SK-N-SH treated with all-trans-retinoic acid at 6 μM for 48 hours (cell line): Measurements from ENCODE around the gene SEC61A2.

Experiments used
- ATAC-seq: fragments of 200-7000 bp; cut with Tn5 transposase; 3 replicates; pipeline ENCODE4 v1.9.1; 2020; ENCODE audit warnings: mild to moderate bottlenecking, moderate library complexity
- ARNTL ChIP-seq: fragments of 450-650 bp; formaldehyde crosslinking; IDR thresholded peaks from 2 replicates; pipeline ENCODE4 v1.5.0; 2020; ENCODE audit warnings: low read depth, mild to moderate bottlenecking, moderate library complexity, borderline replicate concordance
- BACH2 ChIP-seq: fragments of 250-450 bp; sonication (Bioruptor Pico); IDR thresholded peaks from 2 replicates; pipeline ENCODE4 v1.9.0; 2021; ENCODE audit warnings: mild to moderate bottlenecking, borderline replicate concordance
- CSDC2 ChIP-seq: fragments of 250-450 bp; sonication (Bioruptor Pico); IDR thresholded peaks from 2 replicates; pipeline ENCODE4 v1.5.0; 2020; ENCODE audit warnings: mild to moderate bottlenecking, moderate library complexity
- ESRRG ChIP-seq: fragments of 250-450 bp; sonication (Bioruptor Pico); IDR thresholded peaks from 2 replicates; pipeline ENCODE4 v1.6.1; 2021; ENCODE audit warnings: mild to moderate bottlenecking
- GLIS3 ChIP-seq: fragments of 250-450 bp; sonication (Bioruptor Pico); IDR thresholded peaks from 2 replicates; pipeline ENCODE4 v1.5.0; 2020; ENCODE audit warnings: mild to moderate bottlenecking, moderate library complexity
- ISL1 ChIP-seq: fragments of 250-450 bp; sonication (Bioruptor Pico); IDR thresholded peaks from 2 replicates; pipeline ENCODE4 v2.1.2; 2022; ENCODE audit warnings: mild to moderate bottlenecking, moderate library complexity
- PPARA ChIP-seq: fragments of 250-450 bp; sonication (Bioruptor Pico); IDR thresholded peaks from 2 replicates; pipeline ENCODE4 v1.5.0; 2020; ENCODE audit warnings: mild to moderate bottlenecking, borderline replicate concordance
- SNAI2 ChIP-seq: fragments of 250-450 bp; sonication (Bioruptor Pico); IDR thresholded peaks from 2 replicates; pipeline ENCODE4 v1.5.0; 2020; ENCODE audit warnings: mild to moderate bottlenecking, moderate library complexity
- TCF4 ChIP-seq: fragments of 250-450 bp; sonication (Bioruptor Pico); IDR thresholded peaks from 2 replicates; pipeline ENCODE4 v1.8.0; 2021; ENCODE audit warnings: mild to moderate bottlenecking, moderate library complexity, borderline replicate concordance
- TOX ChIP-seq: fragments of 250-450 bp; sonication (Bioruptor Pico); IDR thresholded peaks from 2 replicates; pipeline ENCODE4 v1.8.0; 2021; ENCODE audit warnings: mild to moderate bottlenecking, moderate library complexity, borderline replicate concordance
- ZC3H10 ChIP-seq: fragments of 250-450 bp; sonication (Bioruptor Pico); IDR thresholded peaks from 2 replicates; pipeline ENCODE4 v1.5.1; 2021; ENCODE audit warnings: mild to moderate bottlenecking, moderate library complexity
- ZFP3 ChIP-seq: fragments of 250-450 bp; sonication (Bioruptor Pico); IDR thresholded peaks from 2 replicates; pipeline ENCODE4 v1.5.0; 2020; ENCODE audit warnings: mild to moderate bottlenecking, moderate library complexity
- ZFP30 ChIP-seq: fragments of 450-650 bp; formaldehyde crosslinking; IDR thresholded peaks from 2 replicates; pipeline ENCODE4 v1.5.0; 2022; ENCODE audit warnings: mild to moderate bottlenecking, moderate library complexity
- ZNF565 ChIP-seq: fragments of 450-650 bp; formaldehyde crosslinking; conservative IDR thresholded peaks from 2 replicates; pipeline ENCODE4 v1.5.0; 2020; ENCODE audit warnings: low read depth, mild to moderate bottlenecking, moderate library complexity
- ZNF70 ChIP-seq: fragments of 450-650 bp; formaldehyde crosslinking; IDR thresholded peaks from 2 replicates; pipeline ENCODE4 v1.5.0; 2020; ENCODE audit warnings: mild to moderate bottlenecking, moderate library complexity
- ZNF8 ChIP-seq: fragments of 450-650 bp; formaldehyde crosslinking; IDR thresholded peaks from 2 replicates; pipeline ENCODE4 v1.5.0; 2020; ENCODE audit warnings: mild to moderate bottlenecking, moderate library complexity
- TF ChIP-seq, protein P1 (sequence below): fragments of 250-450 bp; sonication (Bioruptor Pico); IDR thresholded peaks from 2 replicates; pipeline ENCODE4 v1.8.0; 2020; ENCODE audit warnings: mild to moderate bottlenecking, moderate library complexity, borderline replicate concordance
- TF ChIP-seq, protein P2 (sequence below): fragments of 250-450 bp; sonication (Bioruptor Pico); IDR thresholded peaks from 2 replicates; pipeline ENCODE4 v1.5.1; 2020; ENCODE audit warnings: low read depth, mild to moderate bottlenecking, moderate library complexity
- TF ChIP-seq, protein P3 (sequence below): fragments of 250-450 bp; sonication (Bioruptor Pico); IDR thresholded peaks from 2 replicates; pipeline ENCODE4 v1.5.1; 2021; ENCODE audit warnings: mild to moderate bottlenecking, moderate library complexity
- TF ChIP-seq, protein P4 (sequence below): fragments of 250-450 bp; sonication (Bioruptor Pico); IDR thresholded peaks from 2 replicates; pipeline ENCODE4 v1.8.0; 2021; ENCODE audit warnings: low read depth, mild to moderate bottlenecking, moderate library complexity, borderline replicate concordance

SEC61A2 gene

DNA sequence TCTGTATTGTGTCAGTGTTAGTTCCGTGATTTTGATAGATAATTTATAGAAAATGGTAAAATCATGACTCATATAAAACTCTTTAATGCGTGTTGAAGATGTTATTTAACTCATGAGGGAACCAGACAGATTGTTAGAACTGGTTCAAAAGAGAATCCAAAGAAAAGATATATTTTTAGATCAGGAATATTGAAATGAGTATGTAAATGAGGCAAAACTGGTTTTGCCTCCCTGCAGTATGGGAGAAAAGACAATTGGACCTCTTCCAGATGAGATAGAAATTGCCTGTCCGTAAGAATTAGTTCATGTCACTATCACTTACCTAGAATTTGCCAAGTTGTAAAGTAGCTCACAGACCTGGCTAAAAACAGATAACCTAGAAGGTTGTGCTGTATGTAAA lies 84.1 kb downstream of the SEC61A2 start (continued):
- TF ChIP-seq, protein P1, sequence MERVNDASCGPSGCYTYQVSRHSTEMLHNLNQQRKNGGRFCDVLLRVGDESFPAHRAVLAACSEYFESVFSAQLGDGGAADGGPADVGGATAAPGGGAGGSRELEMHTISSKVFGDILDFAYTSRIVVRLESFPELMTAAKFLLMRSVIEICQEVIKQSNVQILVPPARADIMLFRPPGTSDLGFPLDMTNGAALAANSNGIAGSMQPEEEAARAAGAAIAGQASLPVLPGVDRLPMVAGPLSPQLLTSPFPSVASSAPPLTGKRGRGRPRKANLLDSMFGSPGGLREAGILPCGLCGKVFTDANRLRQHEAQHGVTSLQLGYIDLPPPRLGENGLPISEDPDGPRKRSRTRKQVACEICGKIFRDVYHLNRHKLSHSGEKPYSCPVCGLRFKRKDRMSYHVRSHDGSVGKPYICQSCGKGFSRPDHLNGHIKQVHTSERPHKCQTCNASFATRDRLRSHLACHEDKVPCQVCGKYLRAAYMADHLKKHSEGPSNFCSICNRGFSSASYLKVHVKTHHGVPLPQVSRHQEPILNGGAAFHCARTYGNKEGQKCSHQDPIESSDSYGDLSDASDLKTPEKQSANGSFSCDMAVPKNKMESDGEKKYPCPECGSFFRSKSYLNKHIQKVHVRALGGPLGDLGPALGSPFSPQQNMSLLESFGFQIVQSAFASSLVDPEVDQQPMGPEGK (CRISPR knock-in tag) = no peak
- TF ChIP-seq ARNTL (CRISPR knock-in tag) (no peak), SNAI2 (CRISPR knock-in tag) (no peak), ZNF8 (CRISPR knock-in tag) (no peak), TOX (CRISPR knock-in tag) (no peak), CSDC2 (no peak), PPARA (no peak)

DNA sequence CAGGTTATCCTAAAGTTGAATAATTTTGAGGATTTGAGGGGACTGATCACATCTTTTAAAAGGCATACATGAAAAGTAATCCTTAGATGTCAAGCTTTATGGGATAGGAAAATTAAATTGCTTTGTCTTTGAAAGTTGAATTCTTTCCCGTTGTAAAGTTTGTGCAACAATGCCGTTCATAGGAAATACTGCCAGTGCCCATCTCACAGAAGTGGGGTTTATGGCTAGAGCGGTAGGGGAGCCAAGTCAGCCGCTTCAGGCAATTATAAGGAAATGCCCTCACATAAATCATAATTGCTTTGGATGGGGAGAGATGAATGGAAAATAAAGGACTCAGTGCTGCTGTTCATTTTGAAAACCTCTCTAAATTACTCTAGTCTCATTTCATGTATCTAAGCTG lies 84.6 kb downstream of the SEC61A2 start:
- no peak; the same call in 2 of the 3 replicates for ATAC-seq
- TF ChIP-seq ZC3H10 (CRISPR knock-in tag) (no peak), ZFP3 (no peak), GLIS3 (CRISPR knock-in tag) (no peak), ZNF70 (no peak), ZFP30 (CRISPR knock-in tag) (no peak), CSDC2 (no peak), ZNF565 (CRISPR knock-in tag) (no peak), BACH2 (CRISPR knock-in tag) (no peak), ESRRG (CRISPR knock-in tag) (no peak), ISL1 (CRISPR knock-in tag) (no peak)
- TF ChIP-seq, protein P2, sequence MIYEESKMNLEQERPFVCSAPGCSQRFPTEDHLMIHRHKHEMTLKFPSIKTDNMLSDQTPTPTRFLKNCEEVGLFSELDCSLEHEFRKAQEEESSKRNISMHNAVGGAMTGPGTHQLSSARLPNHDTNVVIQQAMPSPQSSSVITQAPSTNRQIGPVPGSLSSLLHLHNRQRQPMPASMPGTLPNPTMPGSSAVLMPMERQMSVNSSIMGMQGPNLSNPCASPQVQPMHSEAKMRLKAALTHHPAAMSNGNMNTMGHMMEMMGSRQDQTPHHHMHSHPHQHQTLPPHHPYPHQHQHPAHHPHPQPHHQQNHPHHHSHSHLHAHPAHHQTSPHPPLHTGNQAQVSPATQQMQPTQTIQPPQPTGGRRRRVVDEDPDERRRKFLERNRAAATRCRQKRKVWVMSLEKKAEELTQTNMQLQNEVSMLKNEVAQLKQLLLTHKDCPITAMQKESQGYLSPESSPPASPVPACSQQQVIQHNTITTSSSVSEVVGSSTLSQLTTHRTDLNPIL = no peak
- TF ChIP-seq, protein P3, sequence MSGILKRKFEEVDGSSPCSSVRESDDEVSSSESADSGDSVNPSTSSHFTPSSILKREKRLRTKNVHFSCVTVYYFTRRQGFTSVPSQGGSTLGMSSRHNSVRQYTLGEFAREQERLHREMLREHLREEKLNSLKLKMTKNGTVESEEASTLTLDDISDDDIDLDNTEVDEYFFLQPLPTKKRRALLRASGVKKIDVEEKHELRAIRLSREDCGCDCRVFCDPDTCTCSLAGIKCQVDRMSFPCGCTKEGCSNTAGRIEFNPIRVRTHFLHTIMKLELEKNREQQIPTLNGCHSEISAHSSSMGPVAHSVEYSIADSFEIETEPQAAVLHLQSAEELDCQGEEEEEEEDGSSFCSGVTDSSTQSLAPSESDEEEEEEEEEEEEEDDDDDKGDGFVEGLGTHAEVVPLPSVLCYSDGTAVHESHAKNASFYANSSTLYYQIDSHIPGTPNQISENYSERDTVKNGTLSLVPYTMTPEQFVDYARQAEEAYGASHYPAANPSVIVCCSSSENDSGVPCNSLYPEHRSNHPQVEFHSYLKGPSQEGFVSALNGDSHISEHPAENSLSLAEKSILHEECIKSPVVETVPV = no peak

DNA sequence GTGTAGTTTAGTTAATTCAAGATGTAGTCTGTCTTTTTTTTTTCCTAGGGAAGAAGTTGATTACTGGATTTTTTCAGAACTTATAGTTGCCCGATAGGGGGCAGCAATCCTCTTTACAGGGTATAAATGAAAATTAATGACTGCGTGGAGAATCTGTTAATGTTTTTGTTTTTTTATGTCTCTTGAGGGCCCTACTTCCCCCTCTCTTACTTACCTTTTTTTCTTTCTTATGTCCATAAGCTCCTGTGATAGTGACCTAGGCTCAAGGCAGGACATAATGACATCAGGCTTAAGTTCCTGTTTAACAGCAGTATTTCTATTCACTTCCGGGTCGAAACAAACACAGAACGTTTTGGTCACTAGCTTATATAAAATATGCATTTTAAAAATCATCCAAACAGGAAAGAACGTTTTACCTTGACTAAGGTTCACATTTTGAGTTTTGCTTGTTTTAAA lies 85.3 kb downstream of the SEC61A2 start:
- ATAC-seq = peak; percentile 69

More for the DNA sequence above, 85.3 kb downstream of the SEC61A2 start:
- TF ChIP-seq CSDC2 (no peak), ZNF565 (CRISPR knock-in tag) (no peak), ARNTL (CRISPR knock-in tag) (no peak), ZFP3 (no peak), TCF4 (no peak), ISL1 (CRISPR knock-in tag) (no peak), ZFP30 (CRISPR knock-in tag) (no peak), ESRRG (CRISPR knock-in tag) (no peak), GLIS3 (CRISPR knock-in tag) (no peak), ZNF8 (CRISPR knock-in tag) (no peak), SNAI2 (CRISPR knock-in tag) (no peak), PPARA (no peak), ZNF70 (no peak), TOX (CRISPR knock-in tag) (no peak)
- TF ChIP-seq, protein P2 = no peak
- TF ChIP-seq, protein P1 (CRISPR knock-in tag) = no peak
- TF ChIP-seq, protein P4, sequence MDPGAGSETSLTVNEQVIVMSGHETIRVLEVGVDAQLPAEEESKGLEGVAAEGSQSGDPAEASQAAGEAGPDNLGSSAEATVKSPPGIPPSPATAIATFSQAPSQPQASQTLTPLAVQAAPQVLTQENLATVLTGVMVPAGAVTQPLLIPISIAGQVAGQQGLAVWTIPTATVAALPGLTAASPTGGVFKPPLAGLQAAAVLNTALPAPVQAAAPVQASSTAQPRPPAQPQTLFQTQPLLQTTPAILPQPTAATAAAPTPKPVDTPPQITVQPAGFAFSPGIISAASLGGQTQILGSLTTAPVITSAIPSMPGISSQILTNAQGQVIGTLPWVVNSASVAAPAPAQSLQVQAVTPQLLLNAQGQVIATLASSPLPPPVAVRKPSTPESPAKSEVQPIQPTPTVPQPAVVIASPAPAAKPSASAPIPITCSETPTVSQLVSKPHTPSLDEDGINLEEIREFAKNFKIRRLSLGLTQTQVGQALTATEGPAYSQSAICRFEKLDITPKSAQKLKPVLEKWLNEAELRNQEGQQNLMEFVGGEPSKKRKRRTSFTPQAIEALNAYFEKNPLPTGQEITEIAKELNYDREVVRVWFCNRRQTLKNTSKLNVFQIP = no peak
- TF ChIP-seq, protein P3 = no peak
